Parathyroid adenoma (tissue), 2 donors: ENCODE measurements around the gene XXYLT1.

Experiments used
- H2AFZ ChIP-seq: fragments of 300-600 bp; sonication (generic); one replicate; pipeline ENCODE4 v1.7.0; 2017; ENCODE audit warnings: antibody characterized with exemption, mild to moderate bottlenecking
- H3K27ac ChIP-seq: fragments of 300-600 bp; sonication (generic); one replicate; pipeline ENCODE4 v1.7.0; 2017
- H3K27me3 ChIP-seq: fragments of 300-600 bp; sonication (generic); one replicate; pipeline ENCODE4 v1.7.0; 2017; ENCODE audit warnings: low read length; ENCODE audit not compliant: control insufficient read depth, insufficient read depth
- H3K36me3 ChIP-seq: fragments of 300-600 bp; sonication (generic); one replicate; pipeline ENCODE4 v1.7.0; 2017; ENCODE audit warnings: low read length; ENCODE audit not compliant: control insufficient read depth, insufficient read depth
- H3K4me1 ChIP-seq: fragments of 300-600 bp; sonication (generic); one replicate; pipeline ENCODE4 v1.7.0; 2017; ENCODE audit warnings: control low read depth
- H3K4me2 ChIP-seq: fragments of 300-600 bp; sonication (generic); one replicate; pipeline ENCODE4 v1.7.0; 2017; ENCODE audit warnings: low read length
- H3K4me3 ChIP-seq: fragments of 300-600 bp; sonication (generic); one replicate; pipeline ENCODE4 v1.7.0; 2017; ENCODE audit warnings: low read depth, low read length
- H3K79me2 ChIP-seq: fragments of 300-600 bp; sonication (generic); one replicate; pipeline ENCODE4 v1.7.0; 2017; ENCODE audit warnings: control low read depth
- H3K9ac ChIP-seq: fragments of 300-600 bp; sonication (generic); one replicate; pipeline ENCODE4 v1.7.0; 2017; ENCODE audit warnings: mild to moderate bottlenecking
- H3K9me3 ChIP-seq: fragments of 300-600 bp; sonication (generic); one replicate; pipeline ENCODE4 v1.7.0; 2017; ENCODE audit warnings: low read length; ENCODE audit not compliant: control insufficient read depth
- TF ChIP-seq, protein P1 (sequence below): fragments of 300-600 bp; sonication (generic); IDR thresholded peaks from one replicate; pipeline ENCODE4 v1.7.0; 2017; ENCODE audit warnings: antibody characterized with exemption, mild to moderate bottlenecking
- donor health status: primary hyperparathyroidism.

The XXYLT1 gene

DNA sequence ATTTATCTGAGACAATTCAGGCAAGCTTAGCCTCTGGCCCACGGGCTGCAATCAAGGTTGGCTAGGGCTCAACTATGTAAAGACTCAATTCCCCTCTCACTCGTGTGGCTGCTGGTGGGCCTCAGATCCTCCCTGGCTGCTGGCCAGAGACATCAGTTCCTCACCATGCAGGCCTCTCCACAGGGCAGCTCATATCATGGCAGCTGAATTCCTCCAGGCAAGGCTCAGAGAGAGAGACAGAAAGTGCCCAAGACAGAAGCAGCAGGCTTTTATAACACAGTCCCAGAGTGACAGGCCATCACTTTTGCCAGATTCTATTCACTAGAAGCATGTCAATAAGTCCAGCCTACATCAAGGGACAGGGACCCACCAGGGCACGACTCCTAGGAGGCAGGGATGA, 63.2 kb downstream of the XXYLT1 start:
- no peak overlapping the region for H3K4me3 ChIP-seq
- TF ChIP-seq, protein P1, sequence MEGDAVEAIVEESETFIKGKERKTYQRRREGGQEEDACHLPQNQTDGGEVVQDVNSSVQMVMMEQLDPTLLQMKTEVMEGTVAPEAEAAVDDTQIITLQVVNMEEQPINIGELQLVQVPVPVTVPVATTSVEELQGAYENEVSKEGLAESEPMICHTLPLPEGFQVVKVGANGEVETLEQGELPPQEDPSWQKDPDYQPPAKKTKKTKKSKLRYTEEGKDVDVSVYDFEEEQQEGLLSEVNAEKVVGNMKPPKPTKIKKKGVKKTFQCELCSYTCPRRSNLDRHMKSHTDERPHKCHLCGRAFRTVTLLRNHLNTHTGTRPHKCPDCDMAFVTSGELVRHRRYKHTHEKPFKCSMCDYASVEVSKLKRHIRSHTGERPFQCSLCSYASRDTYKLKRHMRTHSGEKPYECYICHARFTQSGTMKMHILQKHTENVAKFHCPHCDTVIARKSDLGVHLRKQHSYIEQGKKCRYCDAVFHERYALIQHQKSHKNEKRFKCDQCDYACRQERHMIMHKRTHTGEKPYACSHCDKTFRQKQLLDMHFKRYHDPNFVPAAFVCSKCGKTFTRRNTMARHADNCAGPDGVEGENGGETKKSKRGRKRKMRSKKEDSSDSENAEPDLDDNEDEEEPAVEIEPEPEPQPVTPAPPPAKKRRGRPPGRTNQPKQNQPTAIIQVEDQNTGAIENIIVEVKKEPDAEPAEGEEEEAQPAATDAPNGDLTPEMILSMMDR = no peak
- no peak overlapping the region for H3K9ac ChIP-seq
- H2AFZ ChIP-seq = no peak overlapping the region
- H3K4me2 ChIP-seq = no peak overlapping the region
- H3K36me3 ChIP-seq = no peaks in the 10 kb centered on the region
- H3K27me3 ChIP-seq = no peaks in the 10 kb centered on the region
- peak overlapping the region; percentile 2 for H3K27ac ChIP-seq
- peaks cover 25% of the 10 kb centered on the region for H3K79me2 ChIP-seq
- H3K4me1 ChIP-seq = peaks cover 42% of the 10 kb centered on the region
- H3K9me3 ChIP-seq = no peaks in the 10 kb centered on the region

DNA sequence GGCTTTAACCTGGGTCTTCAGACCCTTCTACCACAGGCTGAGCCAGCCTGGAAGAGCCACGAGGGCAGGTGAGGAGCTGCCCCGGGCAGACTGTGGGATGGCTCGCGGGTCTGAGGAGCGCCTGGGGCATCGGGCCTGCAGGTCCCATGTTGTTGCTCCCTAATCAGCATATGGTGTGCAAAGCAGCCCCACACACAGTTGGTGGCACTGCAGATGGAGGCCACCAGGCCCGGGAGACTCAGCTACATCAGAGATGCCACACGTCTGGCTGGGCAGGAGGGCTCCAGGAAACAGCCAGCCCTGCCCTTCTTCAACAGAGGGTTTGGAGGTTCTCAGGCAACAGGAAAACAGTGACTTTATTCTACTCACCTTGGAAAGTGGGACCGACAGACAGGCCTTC, 63.9 kb downstream of the XXYLT1 start:
- no peaks in the 10 kb centered on the region for H3K36me3 ChIP-seq
- no peak overlapping the region for H3K27ac ChIP-seq
- H3K4me1 ChIP-seq = peaks cover 42% of the 10 kb centered on the region
- H3K9ac ChIP-seq = no peak overlapping the region
- H3K4me3 ChIP-seq = no peak overlapping the region
- H3K79me2 ChIP-seq = peaks cover 25% of the 10 kb centered on the region
- no peak overlapping the region for H2AFZ ChIP-seq
- H3K4me2 ChIP-seq = no peak overlapping the region
- no peaks in the 10 kb centered on the region for H3K9me3 ChIP-seq
- TF ChIP-seq, protein P1 = no peak
- H3K27me3 ChIP-seq = no peaks in the 10 kb centered on the region

DNA sequence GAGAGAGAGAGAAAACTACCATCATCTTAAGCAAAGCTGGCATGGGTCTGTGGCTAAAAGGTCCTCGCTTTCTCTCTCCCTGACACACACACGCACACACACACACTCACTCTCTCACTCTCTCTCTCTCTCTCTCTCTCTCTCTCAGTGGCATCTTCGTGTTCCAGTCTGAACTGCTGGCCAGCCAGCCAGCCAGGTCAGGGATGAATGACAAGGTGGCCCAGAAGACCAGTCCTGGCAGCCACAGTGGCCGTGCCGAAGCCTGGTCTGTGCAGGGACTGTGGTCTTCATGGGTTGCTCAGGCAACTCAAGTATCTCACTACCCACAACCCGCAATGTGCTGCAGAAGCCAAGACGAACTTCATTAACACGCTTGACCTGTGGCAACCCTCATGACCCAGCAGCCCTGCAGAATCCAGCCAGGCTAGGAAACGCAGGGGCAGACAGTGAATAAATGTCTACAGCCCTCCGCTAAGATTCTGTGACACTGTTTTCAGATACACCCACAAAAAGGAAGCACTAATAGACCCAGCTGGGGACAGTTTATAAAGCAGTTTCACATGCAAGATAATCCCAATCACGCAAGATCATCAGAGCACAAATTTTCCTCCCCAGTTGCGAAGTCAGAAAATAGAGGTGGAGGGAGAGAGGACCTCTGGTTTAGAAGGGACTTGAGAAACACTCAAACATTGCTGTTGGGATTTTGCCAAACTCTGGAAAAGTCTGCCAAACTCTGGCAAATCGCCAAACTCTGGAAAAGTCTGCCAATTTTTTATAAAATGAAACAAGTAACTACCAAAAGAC, 66.4 kb downstream of the XXYLT1 start:
- peaks cover 34% of the 10 kb centered on the region for H3K4me1 ChIP-seq
- peak overlapping the region; percentile 86 for H3K27ac ChIP-seq
- no peak overlapping the region for H3K4me3 ChIP-seq
- H3K4me2 ChIP-seq = peak overlapping the region; percentile 43
- peaks cover 28% of the 10 kb centered on the region for H3K79me2 ChIP-seq
- no peaks in the 10 kb centered on the region for H3K27me3 ChIP-seq
- TF ChIP-seq, protein P1 = peak; percentile 12
- H2AFZ ChIP-seq = peak overlapping the region; percentile 56
- no peaks in the 10 kb centered on the region for H3K36me3 ChIP-seq
- no peaks in the 10 kb centered on the region for H3K9me3 ChIP-seq
- H3K9ac ChIP-seq = no peak overlapping the region

DNA sequence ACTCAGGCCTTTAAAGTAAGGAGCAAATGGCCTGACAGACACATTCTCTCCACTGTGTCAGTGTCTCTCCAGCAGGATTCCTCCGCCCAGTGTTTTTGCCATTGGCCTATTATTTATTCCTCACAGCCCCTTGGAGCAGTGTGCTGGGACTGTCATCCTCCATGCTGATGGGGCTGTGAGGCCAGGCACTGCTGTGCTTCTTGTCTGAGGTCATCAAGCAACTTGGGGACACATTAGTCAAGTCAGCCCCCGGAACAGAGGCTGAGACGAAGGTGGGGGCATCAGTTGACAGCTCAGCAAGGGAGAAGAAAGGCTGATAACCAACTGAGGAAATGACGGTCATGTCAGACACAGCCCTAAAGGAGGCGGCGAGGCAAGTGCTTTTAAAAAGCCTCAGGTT, 67.4 kb downstream of the XXYLT1 start:
- peak overlapping the region; percentile 56 for H2AFZ ChIP-seq
- peaks cover 34% of the 10 kb centered on the region for H3K4me1 ChIP-seq
- no peak overlapping the region for H3K4me2 ChIP-seq
- no peaks in the 10 kb centered on the region for H3K9me3 ChIP-seq
- H3K79me2 ChIP-seq = peaks cover 19% of the 10 kb centered on the region
- no peak overlapping the region for H3K4me3 ChIP-seq
- H3K9ac ChIP-seq = no peak overlapping the region
- H3K27ac ChIP-seq = peak overlapping the region; percentile 86
- no peaks in the 10 kb centered on the region for H3K27me3 ChIP-seq
- TF ChIP-seq, protein P1 = no peak
- no peaks in the 10 kb centered on the region for H3K36me3 ChIP-seq

DNA sequence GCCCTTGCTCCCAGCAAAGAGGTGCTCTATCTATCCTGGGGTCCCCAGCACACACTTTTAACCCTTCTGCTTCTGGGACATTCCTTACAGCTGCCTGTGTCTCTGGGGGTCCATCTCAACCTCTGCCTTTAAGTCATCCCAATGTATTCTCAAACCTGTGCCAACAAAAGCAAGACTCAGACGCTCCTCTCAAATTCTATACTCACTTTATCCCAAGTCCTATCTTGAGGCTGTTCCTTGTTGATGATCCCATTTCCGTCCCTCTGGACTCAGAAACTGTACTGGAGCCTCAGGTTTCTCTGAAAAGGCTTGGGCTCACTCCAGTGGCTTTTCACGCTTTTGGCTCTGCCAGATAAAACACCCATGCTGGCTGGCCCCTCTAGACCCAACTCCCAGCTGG, 69.7 kb downstream of the XXYLT1 start:
- TF ChIP-seq, protein P1 = no peak

More for the DNA sequence above, 69.7 kb downstream of the XXYLT1 start:
- H3K9ac ChIP-seq = no peak overlapping the region
- peaks cover 5% of the 10 kb centered on the region for H3K79me2 ChIP-seq
- peak overlapping the region; percentile 32 for H3K27ac ChIP-seq
- no peaks in the 10 kb centered on the region for H3K27me3 ChIP-seq
- peaks cover 32% of the 10 kb centered on the region for H3K4me1 ChIP-seq
- H3K4me2 ChIP-seq = no peak overlapping the region
- no peaks in the 10 kb centered on the region for H3K36me3 ChIP-seq
- H2AFZ ChIP-seq = no peak overlapping the region
- no peaks in the 10 kb centered on the region for H3K9me3 ChIP-seq
- H3K4me3 ChIP-seq = no peak overlapping the region
